HG02763 (cell line): Measurements from ENCODE around the gene SIGLEC12.
"Not testable (repeated sequence)": the region's sequence is repeated elsewhere in the genome, so short reads cannot be mapped to it uniquely, and the experiment has no call there.

Experiments
- ATAC-seq: cut with Tn5 transposase; IDR thresholded peaks from one replicate; pipeline ENCODE4 v1.9.1; 2021; ENCODE audit warnings: mild to moderate bottlenecking, moderate library complexity; ENCODE audit not compliant: unreplicated experiment

The SIGLEC12 gene

DNA sequence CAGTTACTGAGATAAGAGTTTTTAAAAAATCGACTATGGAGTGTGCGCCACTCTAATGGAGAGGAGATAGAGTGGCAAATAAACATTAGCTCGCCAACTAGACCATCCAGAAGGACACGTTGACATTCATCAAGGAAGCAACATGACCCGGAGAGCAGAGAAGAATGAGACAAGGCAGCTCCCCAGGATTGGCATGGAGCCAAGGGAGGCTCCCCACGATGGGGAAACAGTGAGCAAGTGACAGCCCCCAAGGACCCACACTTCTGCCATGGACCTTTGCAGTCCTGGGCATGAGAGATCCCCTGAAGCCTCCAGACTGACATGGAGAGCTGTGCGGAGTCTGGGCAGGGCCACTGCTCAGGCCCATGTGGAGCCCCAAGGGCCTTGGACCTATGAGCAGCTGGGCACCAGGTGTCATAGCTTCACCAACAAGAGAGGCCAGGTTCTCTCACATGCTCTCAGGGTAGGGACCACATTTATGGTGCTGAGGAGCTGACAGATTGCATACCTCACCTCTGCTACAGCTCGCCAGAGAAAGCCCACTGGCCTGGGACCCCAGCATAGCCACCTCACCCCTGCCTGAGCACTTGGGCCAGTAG lies 23.2 kb upstream of the SIGLEC12 start:
- ATAC-seq = no peak

DNA sequence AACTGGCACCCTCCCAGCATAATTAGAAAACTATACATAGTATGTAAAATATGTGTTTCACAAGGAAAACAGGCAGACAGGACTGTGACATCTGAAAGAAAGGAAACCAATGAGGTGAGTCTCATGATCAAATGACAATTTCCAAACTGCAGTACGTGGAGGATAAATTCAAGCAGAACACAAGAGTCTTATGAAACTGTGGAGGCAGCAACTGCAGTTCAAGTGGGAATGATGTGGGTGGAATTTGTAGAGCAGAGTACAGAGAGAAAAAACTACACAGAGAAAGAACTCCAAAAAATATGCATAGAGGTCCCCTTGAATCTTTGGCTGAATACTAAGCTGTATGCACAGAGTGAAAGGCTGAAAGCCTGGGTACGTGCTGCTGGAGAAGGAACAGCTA lies 20.2 kb upstream of the SIGLEC12 start:
- no peak for ATAC-seq

DNA sequence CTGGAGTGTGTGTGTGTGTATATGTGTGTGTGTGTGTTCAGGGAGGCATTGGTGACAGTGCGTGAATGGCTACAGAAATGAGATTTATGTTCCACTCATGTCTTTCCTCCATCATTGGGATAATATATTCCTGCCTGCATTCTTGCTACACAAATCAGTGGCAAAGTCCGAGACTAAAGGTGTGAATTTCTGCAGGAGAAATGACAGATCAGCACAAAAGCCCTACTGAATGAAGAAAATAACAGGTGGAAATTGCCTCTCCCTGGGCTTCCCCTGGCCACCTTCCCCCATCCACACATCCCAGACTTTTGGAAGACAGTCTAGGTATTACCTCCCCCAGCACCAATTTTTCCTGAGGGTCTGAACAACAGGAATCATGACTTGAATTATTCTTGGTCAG lies 19.8 kb upstream of the SIGLEC12 start:
- no peak for ATAC-seq

DNA sequence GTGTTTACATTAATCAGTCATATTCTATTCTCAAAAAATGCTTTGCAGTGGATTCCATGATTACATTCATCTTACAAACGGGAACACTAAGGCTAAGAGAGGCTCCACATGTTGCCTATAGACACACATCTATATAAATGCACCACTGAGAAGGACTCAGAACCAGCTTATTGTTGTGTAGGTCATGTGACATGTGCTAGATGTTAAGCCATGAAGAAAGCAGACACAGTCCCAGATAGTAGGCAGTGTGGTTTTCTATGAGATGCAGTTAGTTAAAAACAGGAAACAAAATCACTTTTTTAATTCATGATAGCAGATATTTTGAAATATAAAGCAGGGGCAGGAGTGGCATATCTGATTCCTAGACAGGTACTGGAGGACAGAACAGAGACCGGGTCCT lies 19.1 kb upstream of the SIGLEC12 start:
- ATAC-seq = no peak

DNA sequence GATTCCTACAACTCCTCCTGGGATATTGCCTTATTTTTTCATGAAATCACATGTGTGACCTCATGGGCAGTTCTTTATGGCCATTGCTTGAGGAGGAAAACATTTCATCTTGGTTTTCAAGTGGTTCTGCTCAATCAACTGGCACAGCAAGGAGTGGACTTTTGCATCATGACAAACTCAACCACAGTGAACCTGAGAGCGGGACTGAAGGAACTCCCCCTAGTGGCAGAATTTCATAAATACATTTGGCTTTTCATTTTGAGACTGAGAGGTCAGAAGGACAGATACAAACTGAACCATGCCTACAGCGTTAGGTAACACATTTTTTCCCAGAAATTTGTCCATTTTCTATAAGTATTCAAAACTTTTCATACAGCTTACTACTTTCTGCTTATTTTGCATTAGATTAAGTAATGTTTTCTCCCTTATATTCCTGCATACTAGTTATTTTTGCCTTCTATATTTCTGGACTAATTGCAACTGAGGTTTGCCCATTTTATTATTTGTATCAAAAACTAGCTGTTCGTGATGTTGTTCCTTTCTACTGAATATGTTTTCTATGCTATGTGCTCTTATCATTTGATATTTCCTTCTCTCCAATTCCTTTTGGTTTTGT lies 13.4 kb upstream of the SIGLEC12 start:
- no peak for ATAC-seq

DNA sequence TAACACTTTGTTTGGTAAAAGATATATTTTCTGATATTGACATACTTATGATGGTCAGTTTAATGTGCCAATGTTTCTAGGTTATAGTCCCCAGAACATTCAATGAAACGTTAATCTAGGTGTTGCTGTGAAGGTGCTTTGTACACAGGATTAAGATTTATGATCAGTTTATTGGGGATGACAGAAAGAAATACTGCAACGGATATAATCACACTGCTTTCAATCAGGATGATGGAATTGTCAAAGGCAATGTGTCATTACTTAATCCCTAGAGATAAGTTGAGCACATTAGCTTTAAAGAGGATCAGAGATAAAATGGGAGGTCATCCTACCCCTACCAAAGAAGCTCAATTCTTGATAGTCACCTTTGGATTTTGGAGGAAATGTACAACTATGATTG lies 12.4 kb upstream of the SIGLEC12 start:
- ATAC-seq = no peak

DNA sequence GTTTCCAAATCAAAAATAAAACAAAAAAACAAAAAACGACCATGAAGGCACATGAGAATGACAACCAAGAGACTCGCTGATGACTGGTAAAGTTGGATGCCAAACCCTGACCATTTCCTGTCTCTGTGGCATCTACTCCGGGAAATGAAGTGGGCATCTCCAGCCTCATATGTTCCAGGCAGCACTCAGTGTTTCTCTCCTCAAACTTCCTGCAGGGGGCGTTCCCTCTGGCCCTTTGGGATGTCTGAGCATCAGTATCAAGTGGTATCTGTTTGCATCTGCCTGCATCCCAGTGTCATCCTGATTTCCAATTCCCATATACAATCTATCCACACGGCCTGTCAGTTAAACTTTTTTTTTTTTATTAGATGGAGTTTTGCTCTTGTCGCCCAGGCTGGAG lies 9.8 kb upstream of the SIGLEC12 start:
- ATAC-seq = no peak

DNA sequence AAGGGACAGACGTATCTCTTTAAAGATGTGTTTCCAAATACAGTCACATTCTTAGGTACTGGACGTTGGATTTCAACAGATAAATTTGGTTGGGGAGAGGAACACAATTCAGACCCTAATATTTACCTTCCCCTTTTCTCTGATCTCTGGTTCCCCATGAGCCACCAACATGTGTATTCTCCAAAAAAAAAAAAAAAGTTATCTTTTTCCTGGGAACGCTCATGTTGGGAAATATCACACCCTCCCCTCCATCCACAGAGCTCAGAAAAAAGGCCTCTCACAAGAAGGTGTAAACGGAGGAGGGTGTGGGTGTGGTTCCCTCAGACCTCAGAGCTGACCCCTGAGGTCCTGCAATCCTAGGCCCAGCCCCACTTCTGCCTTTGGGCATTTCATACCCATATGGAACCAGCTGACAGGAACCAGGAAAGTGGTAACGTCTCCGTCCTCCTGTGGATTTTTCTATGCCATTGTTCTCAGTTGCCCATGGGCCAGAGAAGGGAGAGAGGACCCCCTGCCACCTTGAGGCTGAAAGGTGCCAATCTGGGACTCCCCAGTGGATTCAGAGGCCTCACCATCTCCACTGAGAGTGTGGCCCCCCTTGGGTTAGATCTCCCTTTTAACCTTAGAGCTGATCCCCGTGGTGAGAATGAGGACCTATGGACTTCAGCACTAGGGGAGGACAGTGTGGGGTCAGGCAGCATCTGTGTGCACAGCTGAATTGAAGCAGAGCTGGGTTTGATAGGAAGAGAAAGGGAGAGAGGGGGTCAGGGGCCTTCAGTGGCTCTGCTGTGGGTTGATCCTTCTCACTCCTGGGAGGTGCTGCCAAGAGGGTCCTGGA lies 8.4 kb upstream of the SIGLEC12 start:
- ATAC-seq = no peak

DNA sequence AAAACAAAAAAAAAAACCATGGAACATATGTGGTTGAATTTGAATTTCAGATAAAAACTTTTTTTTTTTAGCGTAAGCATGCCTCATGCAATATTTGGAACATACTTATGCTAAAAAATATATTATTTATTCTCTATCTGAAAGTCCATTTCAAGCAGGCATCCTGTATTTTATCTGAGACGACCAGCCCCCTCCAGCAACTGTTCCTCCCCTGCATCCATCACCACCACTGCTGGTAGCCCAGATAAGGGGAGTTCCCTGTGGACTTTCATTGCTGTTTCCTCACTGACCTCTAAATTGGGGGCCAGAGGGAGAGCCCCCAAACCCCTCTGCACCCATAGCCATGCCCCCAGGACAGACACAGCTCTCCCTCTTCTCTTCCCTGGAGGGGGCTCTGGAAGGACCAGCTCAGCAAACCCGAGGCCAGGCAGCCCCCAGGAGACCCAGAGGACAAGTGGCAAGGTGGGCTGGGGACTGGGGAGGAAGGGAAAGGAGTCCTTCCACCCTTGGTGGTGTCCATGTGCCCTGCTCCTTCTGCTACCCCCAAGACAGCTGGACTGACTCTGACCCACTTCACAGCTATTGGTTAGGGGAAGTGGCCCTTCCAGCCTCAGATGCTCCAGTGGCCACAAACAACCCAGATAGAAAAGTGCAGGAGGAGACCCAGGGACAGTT lies 6.6 kb upstream of the SIGLEC12 start:
- no peak for ATAC-seq

DNA sequence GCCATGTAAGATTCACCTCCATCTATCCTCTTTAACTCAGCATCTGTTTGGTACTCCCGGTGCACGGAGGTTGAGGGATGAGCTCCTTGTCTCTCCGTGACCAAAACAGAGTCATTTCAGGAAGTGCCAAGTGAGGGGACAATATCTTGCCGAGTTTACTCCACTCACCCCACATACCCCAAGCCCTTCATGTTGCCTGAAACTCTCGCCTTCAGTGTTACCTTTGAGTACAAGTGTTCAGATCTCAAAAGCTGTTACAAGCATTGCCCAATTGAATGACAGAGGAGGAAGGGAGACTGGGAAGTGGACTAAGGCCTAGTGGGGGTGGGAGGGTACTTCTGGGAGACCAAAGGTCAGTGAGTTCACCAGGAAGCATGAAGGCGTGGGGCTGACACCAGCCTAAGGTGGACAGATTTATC lies 6.0 kb upstream of the SIGLEC12 start:
- no peak for ATAC-seq

DNA sequence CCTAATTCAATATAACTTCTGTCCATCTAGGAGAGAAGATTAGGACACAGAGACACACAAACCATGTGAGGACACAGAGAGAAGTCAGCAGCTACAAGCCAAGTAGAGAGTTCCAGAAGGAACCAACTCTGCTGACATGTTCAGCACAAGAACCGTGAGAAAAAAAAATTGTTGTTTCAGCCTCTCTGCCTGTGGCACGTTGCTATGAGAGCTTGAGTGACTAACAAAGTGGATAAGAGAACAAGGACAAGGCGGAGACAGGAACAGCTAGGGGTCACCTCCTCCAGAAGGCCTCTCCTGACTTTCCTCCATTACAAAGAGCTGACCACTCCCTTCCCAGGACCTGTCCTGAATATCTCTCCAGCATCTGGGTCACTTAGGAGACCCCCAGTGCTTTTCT lies 5.6 kb upstream of the SIGLEC12 start:
- no peak for ATAC-seq

DNA sequence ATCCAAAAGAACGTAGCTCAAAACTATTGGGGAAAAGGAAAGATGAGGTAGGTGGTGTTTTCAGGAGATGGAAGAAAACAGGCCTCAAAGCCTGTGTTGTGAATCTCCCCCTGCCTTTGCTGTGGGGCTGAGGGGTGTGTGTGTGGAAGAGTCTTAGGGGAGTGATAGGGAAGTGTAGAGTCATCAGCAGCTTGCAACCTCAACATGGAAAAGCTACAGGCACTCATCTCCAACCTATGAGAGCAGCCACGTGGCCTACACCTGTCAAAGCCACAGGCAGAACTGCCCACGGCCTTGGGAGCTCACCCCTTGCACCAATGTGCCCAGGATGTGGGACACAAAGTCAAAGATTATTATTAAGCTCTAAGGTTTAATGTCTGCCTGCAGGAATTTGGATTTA lies 4.3 kb upstream of the SIGLEC12 start:
- ATAC-seq = no peak

DNA sequence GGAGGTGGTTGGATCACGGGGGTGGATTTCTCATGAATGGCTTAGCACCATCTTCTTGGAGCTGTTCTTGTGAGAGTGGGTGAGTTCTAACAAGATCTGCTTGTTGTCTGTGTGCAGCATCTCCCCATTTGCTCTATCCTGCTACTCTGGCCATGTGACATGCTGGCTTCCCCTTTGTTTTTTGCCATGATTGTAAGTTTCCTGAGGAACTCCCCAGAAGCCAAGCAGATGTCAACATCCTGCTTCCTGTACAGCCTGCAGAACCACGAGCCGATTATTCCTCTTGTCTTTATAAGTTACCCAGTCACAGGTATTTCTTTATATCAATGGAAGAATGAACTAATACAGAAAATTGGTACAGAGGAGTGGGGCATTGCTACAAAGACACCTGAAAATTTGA lies 2.3 kb upstream of the SIGLEC12 start:
- ATAC-seq = no peak

DNA sequence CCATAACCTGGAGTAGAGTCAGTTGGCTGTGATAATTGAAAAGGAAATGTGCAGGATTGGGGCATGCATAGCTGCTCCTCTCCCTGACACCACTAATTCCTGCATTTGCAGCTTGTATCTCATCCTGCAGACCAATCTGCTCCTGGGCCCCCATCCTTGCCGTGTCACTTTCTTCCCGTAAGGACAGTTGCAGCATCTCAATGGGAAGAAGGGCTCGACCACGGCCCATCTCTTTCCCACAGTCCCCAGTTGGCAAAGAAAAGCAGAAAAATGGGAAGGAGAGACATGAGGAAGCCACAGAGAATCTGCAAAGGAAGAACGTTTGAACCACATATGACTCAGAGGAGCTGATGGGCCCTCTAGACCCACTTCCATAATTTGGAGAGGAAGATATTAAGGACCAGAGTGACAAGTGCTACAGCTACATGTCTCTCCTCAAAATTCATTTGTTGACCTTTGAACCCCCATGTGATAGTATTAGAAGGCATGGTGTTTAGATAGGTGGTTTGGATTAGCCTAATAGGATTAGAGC lies 1.8 kb upstream of the SIGLEC12 start:
- ATAC-seq = no peak

DNA sequence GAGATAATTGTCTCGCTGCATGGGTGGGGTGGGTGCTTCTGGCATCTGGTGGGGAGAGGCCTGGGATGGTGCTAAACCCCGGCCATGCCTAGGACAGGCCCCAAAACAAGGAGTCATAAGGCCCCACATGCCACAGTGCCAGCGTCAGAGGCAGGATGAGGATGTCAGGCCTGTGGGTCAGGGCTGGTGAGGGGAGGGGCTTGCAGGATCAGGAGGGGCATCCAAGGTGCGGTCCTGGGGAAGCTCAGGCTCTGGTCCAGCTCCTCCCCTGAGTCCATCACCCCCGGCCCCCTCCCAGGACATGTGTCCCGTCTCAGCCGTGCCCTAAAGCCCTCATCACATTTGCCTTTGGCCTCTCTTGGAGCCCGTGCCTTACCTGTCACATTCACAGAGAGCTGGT lies 669 bp downstream of the SIGLEC12 start:
- not testable (repeated sequence) for ATAC-seq

DNA sequence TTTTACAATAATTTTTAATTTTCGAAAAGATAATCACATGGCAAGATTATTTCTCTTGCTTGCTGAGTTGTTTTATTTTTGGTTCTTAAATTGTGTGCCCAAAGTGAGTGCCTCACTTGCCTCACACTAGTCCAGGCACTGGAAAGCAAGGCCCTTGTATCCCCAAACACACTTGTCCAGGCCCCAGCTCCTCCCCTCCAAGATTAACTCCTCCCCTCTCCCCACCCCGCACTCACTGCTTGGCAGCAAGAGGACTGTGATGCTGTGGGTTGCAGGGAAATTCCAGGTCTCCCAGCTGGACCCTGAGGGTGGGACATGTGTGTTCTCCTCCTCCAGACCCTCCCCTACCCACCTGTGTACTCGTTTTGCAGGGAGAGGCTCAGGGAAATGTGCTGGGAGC lies 3.9 kb downstream of the SIGLEC12 start:
- ATAC-seq = no peak

DNA sequence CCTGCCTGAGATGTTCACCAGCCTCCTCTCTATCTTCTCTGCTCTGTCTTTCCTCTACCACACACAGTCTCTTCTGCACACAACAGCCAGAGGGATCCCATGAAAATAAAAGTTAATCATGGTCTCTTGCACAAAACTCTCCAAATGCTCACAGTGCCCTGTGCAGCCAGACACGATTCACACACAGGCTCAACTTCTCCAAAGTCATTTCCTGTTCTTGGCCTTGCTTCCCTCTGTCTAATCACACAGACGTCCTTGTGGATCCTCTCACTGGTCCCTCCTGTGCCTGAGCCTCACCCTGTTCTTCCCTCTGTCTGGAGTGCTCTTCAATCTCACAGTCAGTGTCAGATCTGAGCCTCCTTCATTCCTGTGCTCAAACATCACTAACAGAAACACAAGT lies 7.8 kb downstream of the SIGLEC12 start:
- ATAC-seq = no peak

DNA sequence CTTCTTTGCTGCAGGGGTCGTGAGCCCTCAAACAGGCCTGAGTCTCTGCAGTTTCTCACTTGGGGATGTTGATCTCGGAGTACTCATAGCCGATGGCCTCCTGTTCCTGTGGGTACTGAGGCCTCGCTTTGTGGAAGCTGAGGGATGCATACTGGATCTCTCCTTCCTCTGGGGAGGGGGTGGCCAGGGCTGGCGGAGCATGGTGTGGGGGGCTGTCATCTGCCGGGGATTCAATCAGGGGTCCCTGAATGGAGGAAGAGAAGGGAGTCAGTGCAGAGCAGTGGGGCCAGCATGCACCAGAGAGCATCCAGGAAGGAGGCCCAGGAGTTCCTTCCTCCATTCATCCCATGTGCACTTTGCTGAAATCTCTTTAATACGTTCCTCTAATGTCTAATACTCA lies 10.0 kb downstream of the SIGLEC12 start:
- ATAC-seq = no peak

DNA sequence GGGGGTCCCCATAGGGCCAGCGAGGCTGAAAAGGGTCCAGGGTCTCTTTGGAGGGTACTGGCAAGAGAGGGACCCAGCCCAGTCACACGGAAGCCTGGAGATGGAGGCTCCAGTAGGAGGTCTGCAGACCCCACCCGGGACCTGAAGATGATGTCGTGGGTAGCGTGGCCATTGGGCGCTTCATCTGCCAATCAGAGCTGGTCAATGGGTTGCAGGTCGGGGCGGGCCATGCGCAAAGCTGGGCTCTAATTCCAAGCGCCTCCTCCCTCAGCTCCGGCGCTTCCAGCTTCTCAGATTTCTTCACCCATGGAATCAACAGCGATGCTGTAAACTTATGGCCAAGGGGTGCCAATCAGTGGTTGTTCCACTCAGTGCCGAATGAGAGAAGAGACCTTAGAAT lies 10.9 kb downstream of the SIGLEC12 start:
- no peak for ATAC-seq

DNA sequence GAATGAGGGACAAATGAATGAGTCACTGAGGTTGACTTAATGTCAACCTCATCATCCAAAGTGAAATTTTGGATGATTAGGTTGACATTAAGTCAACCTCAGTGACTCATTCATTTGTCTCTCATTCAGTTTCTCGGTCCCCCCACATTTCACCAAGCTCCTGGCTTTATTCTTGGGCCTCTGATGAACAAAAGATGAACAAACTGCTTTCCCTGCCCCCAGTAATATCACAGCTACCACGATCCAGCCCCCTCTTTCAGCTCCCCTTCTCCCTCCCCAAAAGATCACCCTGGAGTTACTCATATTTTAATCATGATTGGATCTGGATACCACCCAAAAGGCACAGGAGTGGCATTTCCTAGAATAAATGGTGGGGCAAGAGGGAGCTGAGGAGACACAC lies 12.5 kb downstream of the SIGLEC12 start:
- ATAC-seq = no peak

DNA sequence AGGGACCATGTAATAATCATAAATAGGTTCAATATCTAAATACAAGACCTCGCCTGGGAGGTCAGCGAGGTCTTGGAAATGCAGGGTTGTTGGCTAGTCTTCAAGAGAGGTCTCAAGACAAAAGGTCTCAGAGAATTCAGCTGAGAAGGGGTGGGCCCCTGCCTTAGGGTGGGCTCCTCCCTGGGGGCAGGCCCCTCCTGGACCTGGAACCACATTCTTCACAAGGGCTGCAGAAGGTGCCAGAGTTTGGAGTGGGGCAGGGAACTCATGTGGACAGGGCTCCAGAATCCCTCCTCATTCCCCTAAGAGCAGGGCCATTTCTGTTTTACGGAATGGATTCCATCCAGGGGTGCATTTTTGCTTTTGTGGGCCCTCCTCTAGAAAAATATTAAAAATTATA lies 13.1 kb downstream of the SIGLEC12 start:
- ATAC-seq = no peak
